Neutrophil (primary cell): ENCODE measurements around the gene STAB1.

Experiments used
- H3K27ac ChIP-seq: fragments of 200-600 bp; sonication (generic); 2 replicates; pipeline ENCODE4 v1.5.1; 2016; ENCODE audit warnings: mild to moderate bottlenecking, moderate library complexity
- H3K27me3 ChIP-seq: fragments of 200-600 bp; sonication (generic); 2 replicates; pipeline ENCODE4 v1.6.0; 2016; ENCODE audit warnings: mild to moderate bottlenecking
- H3K36me3 ChIP-seq: fragments of 200-600 bp; sonication (generic); 2 replicates; pipeline ENCODE4 v1.5.1; 2017
- H3K4me1 ChIP-seq, 2 experiments: fragments of 200-600 bp in 1 of 2; sonication (generic) in 1 of 2; 1 replicate in 1 of 2; 2 replicates in 1 of 2; pipeline versions ENCODE4 v1.5.1 to v1.6.1; 2013 to 2016; ENCODE audit warnings: low read depth in 1 of 2, low read length in 1 of 2, mild to moderate bottlenecking in 1 of 2, moderate library complexity in 1 of 2; ENCODE audit not compliant: control insufficient read depth in 1 of 2, insufficient read depth in 1 of 2
- H3K4me3 ChIP-seq, 2 experiments: fragments of 200-600 bp in 1 of 2; sonication (generic) in 1 of 2; 1 replicate in 1 of 2; 2 replicates in 1 of 2; pipeline ENCODE4 v1.5.1; 2013 to 2016; ENCODE audit warnings: low read depth in 1 of 2, low read length in 1 of 2, mild to moderate bottlenecking in 1 of 2, moderate library complexity in 1 of 2
- H3K9me3 ChIP-seq: fragments of 200-600 bp; sonication (generic); 2 replicates; pipeline ENCODE4 v1.5.1; 2016
- CTCF ChIP-seq: fragments of 200-600 bp; sonication (generic); IDR thresholded peaks from 2 replicates; pipeline ENCODE4 v1.5.1; 2016; ENCODE audit warnings: antibody characterized with exemption

Gene STAB1

GRCh38 chr3:52494886-52495495, at the start of gene STAB1:
Gene STAB1, plus strand, starts transcription at chr3:52495338. Its CDS starts 76 bp downstream, at chr3:52495414.
- TF ChIP-seq CTCF: no peak
- Histone ChIP-seq H3K4me3 (no peak within 1 kb of the TSS), H3K9me3 (no peaks in the 10 kb centered on the region), H3K27me3 (peaks cover 43% of the 10 kb centered on the region), H3K4me1 (peaks cover 22 to 29% of the 10 kb centered on the region in 2 experiments), H3K36me3 (peaks cover 37% of the 10 kb centered on the region), H3K27ac (no peak within 1 kb of the TSS)

- Histone ChIP-seq H3K27ac (no peak overlapping the region), H3K4me3 (no peak overlapping the region), H3K36me3 (no peaks in the 10 kb centered on the region), H3K9me3 (no peaks in the 10 kb centered on the region), H3K27me3 (no peaks in the 10 kb centered on the region), H3K4me1 (no peaks in the 10 kb centered on the region)
- TF ChIP-seq CTCF: no peak
Measured at GRCh38 chr3:52446042-52446441, 49.1 kb upstream of the STAB1 start.

- H3K27me3 ChIP-seq: no peaks in the 10 kb centered on the region
- H3K4me1 ChIP-seq: no peaks in the 10 kb centered on the region
- H3K36me3 ChIP-seq: no peaks in the 10 kb centered on the region
- H3K9me3 ChIP-seq: no peaks in the 10 kb centered on the region
- no peak overlapping the region for H3K4me3 ChIP-seq
- TF ChIP-seq CTCF: peak; percentile 94
- H3K27ac ChIP-seq: no peak overlapping the region
Measured at GRCh38 chr3:52446631-52447511, 48.3 kb upstream of the STAB1 start.

- TF ChIP-seq CTCF: no peak
- Histone ChIP-seq H3K27me3 (no peaks in the 10 kb centered on the region), H3K27ac (no peak overlapping the region), H3K4me3 (no peak overlapping the region), H3K9me3 (no peaks in the 10 kb centered on the region), H3K36me3 (no peaks in the 10 kb centered on the region), H3K4me1 (no peaks in the 10 kb centered on the region)
Measured at GRCh38 chr3:52447512-52448355, 47.4 kb upstream of the STAB1 start.

- H3K4me1 ChIP-seq: peaks cover 7 to 12% of the 10 kb centered on the region in 2 experiments
- H3K36me3 ChIP-seq: no peaks in the 10 kb centered on the region
- H3K27me3 ChIP-seq: no peaks in the 10 kb centered on the region
- no peak for TF ChIP-seq CTCF
- no peak overlapping the region for H3K4me3 ChIP-seq
- no peak overlapping the region for H3K27ac ChIP-seq
- no peaks in the 10 kb centered on the region for H3K9me3 ChIP-seq
Measured at GRCh38 chr3:52450489-52451236, 44.5 kb upstream of the STAB1 start.
